HL-60 (cell line): ENCODE results near the gene DSE.

ENCODE experiments used
- DNase-seq, 2 experiments: peaks; one replicate each; pipeline ENCODE4 v3.0.0-alpha.2; 2010 to 2020; ENCODE audit warnings: low read depth in 1 of 2, low spot score in 1 of 2
- H3K27ac ChIP-seq: fragments of 250-450 bp; sonication (Bioruptor Pico); replicated peaks from 2 replicates; pipeline ENCODE4 v1.5.1; 2020; ENCODE audit warnings: mild to moderate bottlenecking, moderate library complexity
- H3K27me3 ChIP-seq: fragments of 250-450 bp; sonication (Bioruptor Pico); 2 replicates; pipeline ENCODE4 v1.5.1; 2021; ENCODE audit warnings: mild to moderate bottlenecking, moderate library complexity; ENCODE audit not compliant: insufficient read depth, poor library complexity, severe bottlenecking
- H3K4me3 ChIP-seq: replicated peaks from 2 replicates; pipeline ENCODE4 v1.5.1; 2011; ENCODE audit warnings: mild to moderate bottlenecking, control low read depth, low read length; ENCODE audit not compliant: insufficient read depth
- GABPA ChIP-seq: IDR thresholded peaks from 2 replicates; pipeline ENCODE4 v1.6.1; 2012; ENCODE audit warnings: low read depth
- POLR2AphosphoS5 ChIP-seq: IDR thresholded peaks from 2 replicates; pipeline ENCODE4 v1.6.1; 2012; ENCODE audit warnings: low read depth
- SPI1 ChIP-seq: IDR thresholded peaks from 2 replicates; pipeline ENCODE4 v1.6.1; 2012; ENCODE audit warnings: low read depth, mild to moderate bottlenecking, borderline replicate concordance
- TF ChIP-seq, protein P1 (sequence below): IDR thresholded peaks from one replicate; pipeline ENCODE4 v1.5.1; 2011; ENCODE audit warnings: low read length, control low read depth, inconsistent platforms; ENCODE audit not compliant: insufficient read depth
- TF ChIP-seq, protein P2 (sequence below): IDR thresholded peaks from 2 replicates; pipeline ENCODE4 v1.6.1; 2012; ENCODE audit warnings: low read depth; ENCODE audit not compliant: insufficient replicate concordance

The DSE gene

DNA sequence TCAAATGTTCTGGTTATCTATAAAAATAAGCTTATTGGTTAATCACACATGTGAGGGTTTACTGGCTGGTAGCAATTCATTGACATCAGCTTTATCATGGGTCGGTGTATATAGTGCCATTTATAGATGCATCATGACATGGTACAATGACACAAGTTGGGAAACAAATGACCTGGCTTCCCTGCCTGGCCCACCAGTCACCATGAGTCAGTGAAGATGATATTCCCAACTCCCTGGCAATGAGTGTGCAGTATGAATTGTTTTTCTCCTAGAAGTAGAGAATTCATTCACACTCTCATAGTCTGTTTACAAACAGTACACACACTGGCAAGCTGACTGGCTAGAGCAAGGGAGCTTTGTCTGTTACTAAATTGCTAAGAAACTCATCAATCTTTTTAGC, 53.3 kb downstream of the DSE start:
- H3K27me3 ChIP-seq, result no peaks in the 10 kb centered on the region
- TF ChIP-seq SPI1 (no peak), POLR2AphosphoS5 (no peak)
- TF ChIP-seq, protein P1, sequence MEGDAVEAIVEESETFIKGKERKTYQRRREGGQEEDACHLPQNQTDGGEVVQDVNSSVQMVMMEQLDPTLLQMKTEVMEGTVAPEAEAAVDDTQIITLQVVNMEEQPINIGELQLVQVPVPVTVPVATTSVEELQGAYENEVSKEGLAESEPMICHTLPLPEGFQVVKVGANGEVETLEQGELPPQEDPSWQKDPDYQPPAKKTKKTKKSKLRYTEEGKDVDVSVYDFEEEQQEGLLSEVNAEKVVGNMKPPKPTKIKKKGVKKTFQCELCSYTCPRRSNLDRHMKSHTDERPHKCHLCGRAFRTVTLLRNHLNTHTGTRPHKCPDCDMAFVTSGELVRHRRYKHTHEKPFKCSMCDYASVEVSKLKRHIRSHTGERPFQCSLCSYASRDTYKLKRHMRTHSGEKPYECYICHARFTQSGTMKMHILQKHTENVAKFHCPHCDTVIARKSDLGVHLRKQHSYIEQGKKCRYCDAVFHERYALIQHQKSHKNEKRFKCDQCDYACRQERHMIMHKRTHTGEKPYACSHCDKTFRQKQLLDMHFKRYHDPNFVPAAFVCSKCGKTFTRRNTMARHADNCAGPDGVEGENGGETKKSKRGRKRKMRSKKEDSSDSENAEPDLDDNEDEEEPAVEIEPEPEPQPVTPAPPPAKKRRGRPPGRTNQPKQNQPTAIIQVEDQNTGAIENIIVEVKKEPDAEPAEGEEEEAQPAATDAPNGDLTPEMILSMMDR, result no peak
- TF ChIP-seq, protein P2, sequence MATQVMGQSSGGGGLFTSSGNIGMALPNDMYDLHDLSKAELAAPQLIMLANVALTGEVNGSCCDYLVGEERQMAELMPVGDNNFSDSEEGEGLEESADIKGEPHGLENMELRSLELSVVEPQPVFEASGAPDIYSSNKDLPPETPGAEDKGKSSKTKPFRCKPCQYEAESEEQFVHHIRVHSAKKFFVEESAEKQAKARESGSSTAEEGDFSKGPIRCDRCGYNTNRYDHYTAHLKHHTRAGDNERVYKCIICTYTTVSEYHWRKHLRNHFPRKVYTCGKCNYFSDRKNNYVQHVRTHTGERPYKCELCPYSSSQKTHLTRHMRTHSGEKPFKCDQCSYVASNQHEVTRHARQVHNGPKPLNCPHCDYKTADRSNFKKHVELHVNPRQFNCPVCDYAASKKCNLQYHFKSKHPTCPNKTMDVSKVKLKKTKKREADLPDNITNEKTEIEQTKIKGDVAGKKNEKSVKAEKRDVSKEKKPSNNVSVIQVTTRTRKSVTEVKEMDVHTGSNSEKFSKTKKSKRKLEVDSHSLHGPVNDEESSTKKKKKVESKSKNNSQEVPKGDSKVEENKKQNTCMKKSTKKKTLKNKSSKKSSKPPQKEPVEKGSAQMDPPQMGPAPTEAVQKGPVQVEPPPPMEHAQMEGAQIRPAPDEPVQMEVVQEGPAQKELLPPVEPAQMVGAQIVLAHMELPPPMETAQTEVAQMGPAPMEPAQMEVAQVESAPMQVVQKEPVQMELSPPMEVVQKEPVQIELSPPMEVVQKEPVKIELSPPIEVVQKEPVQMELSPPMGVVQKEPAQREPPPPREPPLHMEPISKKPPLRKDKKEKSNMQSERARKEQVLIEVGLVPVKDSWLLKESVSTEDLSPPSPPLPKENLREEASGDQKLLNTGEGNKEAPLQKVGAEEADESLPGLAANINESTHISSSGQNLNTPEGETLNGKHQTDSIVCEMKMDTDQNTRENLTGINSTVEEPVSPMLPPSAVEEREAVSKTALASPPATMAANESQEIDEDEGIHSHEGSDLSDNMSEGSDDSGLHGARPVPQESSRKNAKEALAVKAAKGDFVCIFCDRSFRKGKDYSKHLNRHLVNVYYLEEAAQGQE, result no peak
- DNase-seq, result no peak

DNA sequence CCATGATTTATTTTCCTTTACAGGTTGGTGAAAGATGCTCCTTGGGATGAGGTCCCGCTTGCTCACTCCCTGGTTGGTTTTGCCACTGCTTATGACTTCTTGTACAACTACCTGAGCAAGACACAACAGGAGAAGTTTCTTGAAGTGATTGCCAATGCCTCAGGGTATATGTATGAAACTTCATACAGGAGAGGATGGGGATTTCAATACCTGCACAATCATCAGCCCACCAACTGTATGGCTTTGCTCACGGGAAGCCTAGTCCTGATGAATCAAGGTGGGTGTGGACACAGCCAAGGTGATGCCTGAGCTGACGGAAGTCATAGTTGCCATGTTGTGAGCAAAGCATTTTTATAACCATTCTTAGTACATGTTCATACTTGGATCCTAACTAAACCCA, 55.8 kb downstream of the DSE start:
- H3K27me3 ChIP-seq, result no peaks in the 10 kb centered on the region
- no peak for TF ChIP-seq SPI1
- TF ChIP-seq, protein P2, result no peak
- TF ChIP-seq POLR2AphosphoS5, result no peak
- TF ChIP-seq, protein P1, result no peak
- TF ChIP-seq GABPA, result no peak
- H3K27ac ChIP-seq, result no peak overlapping the region
- no peak for DNase-seq
- H3K4me3 ChIP-seq, result no peak overlapping the region

More for the DNA sequence above, 53.3 kb downstream of the DSE start:
- Histone ChIP-seq H3K4me3 (no peak overlapping the region), H3K27ac (no peak overlapping the region)

DNA sequence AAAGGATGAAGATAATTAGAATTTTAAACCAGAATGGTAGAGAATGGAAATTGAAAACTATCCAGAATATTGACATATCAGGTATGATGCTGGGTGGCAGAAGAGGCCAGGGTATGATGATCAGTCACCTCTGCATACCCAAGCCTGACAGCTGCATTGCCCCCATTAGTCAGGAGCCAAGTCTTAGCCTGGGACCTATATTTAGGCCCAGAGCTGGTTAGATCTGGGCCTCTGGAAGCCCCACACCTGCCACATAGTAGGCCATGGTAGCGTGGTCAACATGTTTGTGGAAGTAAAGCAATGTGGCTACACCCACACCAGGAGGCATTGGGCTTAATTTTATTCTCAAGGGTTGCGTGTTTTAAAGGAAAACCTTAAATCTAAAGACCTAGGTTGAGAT, 58.4 kb downstream of the DSE start:
- H3K27me3 ChIP-seq, result no peaks in the 10 kb centered on the region
- H3K27ac ChIP-seq, result no peak overlapping the region
- TF ChIP-seq, protein P1, result no peak
- TF ChIP-seq, protein P2, result no peak
- TF ChIP-seq SPI1, result no peak
- no peak for TF ChIP-seq POLR2AphosphoS5
- no peak for TF ChIP-seq GABPA
- no peak for DNase-seq
- no peak overlapping the region for H3K4me3 ChIP-seq
